Esophagus squamous epithelium (tissue), 5 donors: ENCODE data around the gene RTEL1. TPM values are rescaled to one million over a fixed set of nuclear protein-coding genes. Genes with fewer than 3 reads are reported as not detected.
A peak's percentile ranks its signal among the peaks of the same experiment; 100 is the strongest.

Source experiments
- DNase-seq: peaks from one replicate; lab custom pipeline; 2025; lab: John Stamatoyannopoulos, UW
- H3K27ac ChIP-seq, 4 donors: fragments of 200-600 bp; sonication (generic); one replicate each; pipeline ENCODE4 v1.5.1; 2016 to 2019; ENCODE audit warnings: mild to moderate bottlenecking in 1 of 4
- H3K27me3 ChIP-seq, 4 donors: fragments of 200-600 bp; sonication (generic); 1 replicate in 3 of 4; 2 replicates in 1 of 4; pipeline versions ENCODE4 v1.5.1 to v1.6.0; 2017 to 2021; ENCODE audit warnings: antibody characterized with exemption in 1 of 4
- H3K36me3 ChIP-seq, 3 donors: fragments of 200-600 bp; sonication (generic); one replicate each; pipeline ENCODE4 v1.5.1; 2016 to 2019
- H3K4me1 ChIP-seq, 3 donors: fragments of 200-600 bp; sonication (generic); one replicate each; pipeline ENCODE4 v1.5.1; 2017 to 2019
- H3K4me3 ChIP-seq, 4 donors: fragments of 200-600 bp; sonication (generic); 1 replicate in 3 of 4; 2 replicates in 1 of 4; pipeline ENCODE4 v1.5.1; 2016 to 2019; ENCODE audit warnings: mild to moderate bottlenecking in 2 of 4, moderate library complexity in 1 of 4
- H3K9me3 ChIP-seq, 3 donors: fragments of 200-600 bp; sonication (generic); one replicate each; pipeline ENCODE4 v1.5.1; 2016 to 2019
- POLR2A ChIP-seq, 4 donors: fragments of 450-650 bp; IDR thresholded peaks; one replicate each; pipeline ENCODE4 v1.6.1; 2017; ENCODE audit warnings: antibody characterized with exemption in 4 of 4, mild to moderate bottlenecking in 4 of 4, moderate library complexity in 3 of 4
- WGBS, 2 donors: methylation state at CpG; one replicate each; pipeline ENCODE4 v1.1.5; 2018; 5-methylcytosine and 5-hydroxymethylcytosine counted together
- intact Hi-C: fragments of 100-400 bp; cut with DNase I; formaldehyde crosslinking; loops from one replicate; pipeline ENCODE4 v1.15.0; 2022
- total RNA-seq, 4 donors: library from RNA; depleted of rRNA; stranded (reverse); fragments of >200 nt; gene quantifications; one replicate each; pipeline ENCODE4 v1.1.0, GENCODE V29; 2016
- TF ChIP-seq, protein P1 (sequence below), 6 experiments: fragments of 450-650 bp in 4 of 6; fragments of 200-600 bp in 2 of 6; sonication (generic) in 2 of 6; IDR thresholded peaks; one replicate each; pipeline ENCODE4 v1.5.1; 2016 to 2019; ENCODE audit warnings: antibody characterized with exemption in 6 of 6, mild to moderate bottlenecking in 4 of 6, moderate library complexity in 4 of 6
- donor health status: DM: yes; HTN: yes; CAD: no.

RTEL1 gene
- total RNA-seq, 4 donors from 2014 or later = 6.4 to 22.7 (median 12.8) TPM

DNA sequence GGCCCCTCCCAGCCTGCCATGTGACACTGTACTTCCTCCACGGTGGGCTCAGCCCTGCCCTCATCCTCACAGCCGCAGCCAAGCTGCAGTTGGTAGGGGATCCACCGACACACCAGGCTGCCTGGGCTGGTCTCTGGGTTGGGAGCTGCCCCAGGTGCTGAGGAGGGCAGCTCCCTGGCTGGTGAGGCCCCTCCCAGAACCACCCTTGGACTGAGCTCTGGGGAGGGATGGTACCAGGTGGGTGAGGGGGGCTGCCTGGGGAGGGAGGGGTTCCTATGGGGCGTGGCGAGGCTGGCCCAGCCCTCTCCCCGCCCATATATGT, 38.2 kb downstream of the RTEL1 start:
- TF ChIP-seq POLR2A (IDR thresholded peaks at IDR 0.05) = no peak
- TF ChIP-seq, protein P1, sequence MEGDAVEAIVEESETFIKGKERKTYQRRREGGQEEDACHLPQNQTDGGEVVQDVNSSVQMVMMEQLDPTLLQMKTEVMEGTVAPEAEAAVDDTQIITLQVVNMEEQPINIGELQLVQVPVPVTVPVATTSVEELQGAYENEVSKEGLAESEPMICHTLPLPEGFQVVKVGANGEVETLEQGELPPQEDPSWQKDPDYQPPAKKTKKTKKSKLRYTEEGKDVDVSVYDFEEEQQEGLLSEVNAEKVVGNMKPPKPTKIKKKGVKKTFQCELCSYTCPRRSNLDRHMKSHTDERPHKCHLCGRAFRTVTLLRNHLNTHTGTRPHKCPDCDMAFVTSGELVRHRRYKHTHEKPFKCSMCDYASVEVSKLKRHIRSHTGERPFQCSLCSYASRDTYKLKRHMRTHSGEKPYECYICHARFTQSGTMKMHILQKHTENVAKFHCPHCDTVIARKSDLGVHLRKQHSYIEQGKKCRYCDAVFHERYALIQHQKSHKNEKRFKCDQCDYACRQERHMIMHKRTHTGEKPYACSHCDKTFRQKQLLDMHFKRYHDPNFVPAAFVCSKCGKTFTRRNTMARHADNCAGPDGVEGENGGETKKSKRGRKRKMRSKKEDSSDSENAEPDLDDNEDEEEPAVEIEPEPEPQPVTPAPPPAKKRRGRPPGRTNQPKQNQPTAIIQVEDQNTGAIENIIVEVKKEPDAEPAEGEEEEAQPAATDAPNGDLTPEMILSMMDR (IDR thresholded peaks at IDR 0.05) = no peak
- DNase-seq = no peak
- peak overlapping the region in 3 of 4 donors; percentile 38 to 63 (median 49) for H3K27ac ChIP-seq
- peaks cover 32 to 77% (median 72%) of the 10 kb centered on the region in 3 donors for H3K4me1 ChIP-seq
- H3K36me3 ChIP-seq = peaks cover 0 to 11% (median 0%) of the 10 kb centered on the region in 3 donors
- intact Hi-C loops = no loop called here
- H3K9me3 ChIP-seq = no peaks in the 10 kb centered on the region
- no peaks in the 10 kb centered on the region for H3K27me3 ChIP-seq
- 0 to 20% methylated on average over 1 of the region's 6 CpGs for WGBS, 2 donors
- peak overlapping the region; percentile 9 to 59 (median 29) for H3K4me3 ChIP-seq

DNA sequence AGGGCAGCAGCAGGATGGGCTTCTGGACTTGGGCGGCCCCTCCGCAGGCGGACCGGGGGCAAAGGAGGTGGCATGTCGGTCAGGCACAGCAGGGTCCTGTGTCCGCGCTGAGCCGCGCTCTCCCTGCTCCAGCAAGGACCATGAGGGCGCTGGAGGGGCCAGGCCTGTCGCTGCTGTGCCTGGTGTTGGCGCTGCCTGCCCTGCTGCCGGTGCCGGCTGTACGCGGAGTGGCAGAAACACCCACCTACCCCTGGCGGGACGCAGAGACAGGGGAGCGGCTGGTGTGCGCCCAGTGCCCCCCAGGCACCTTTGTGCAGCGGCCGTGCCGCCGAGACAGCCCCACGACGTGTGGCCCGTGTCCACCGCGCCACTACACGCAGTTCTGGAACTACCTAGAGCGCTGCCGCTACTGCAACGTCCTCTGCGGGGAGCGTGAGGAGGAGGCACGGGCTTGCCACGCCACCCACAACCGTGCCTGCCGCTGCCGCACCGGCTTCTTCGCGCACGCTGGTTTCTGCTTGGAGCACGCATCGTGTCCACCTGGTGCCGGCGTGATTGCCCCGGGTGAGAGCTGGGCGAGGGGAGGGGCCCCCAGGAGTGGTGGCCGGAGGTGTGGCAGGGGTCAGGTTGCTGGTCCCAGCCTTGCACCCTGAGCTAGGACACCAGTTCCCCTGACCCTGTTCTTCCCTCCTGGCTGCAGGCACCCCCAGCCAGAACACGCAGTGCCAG, 38.7 kb downstream of the RTEL1 start, which contains the start of gene TNFRSF6B:
Gene TNFRSF6B, plus strand, starts transcription at position 25 of the 729 bp plus-strand sequence. Its CDS starts 116 bp downstream, at position 141.
- H3K27me3 ChIP-seq = no peaks in the 10 kb centered on the region
- DNase-seq = no peak
- no peaks in the 10 kb centered on the region for H3K9me3 ChIP-seq
- H3K4me3 ChIP-seq = peak within 1 kb of the TSS; percentile 9 to 59 (median 29)
- H3K27ac ChIP-seq = peak within 1 kb of the TSS; percentile 22 to 63 (median 44)
- intact Hi-C loops = no loop called here
- peaks cover 0 to 11% (median 0%) of the 10 kb centered on the region in 3 donors for H3K36me3 ChIP-seq
- H3K4me1 ChIP-seq = peaks cover 32 to 71% (median 67%) of the 10 kb centered on the region in 3 donors
- no CpG with 5 or more reads among the region's 52 CpGs for WGBS, 2 donors
- TF ChIP-seq, protein P1 (IDR thresholded peaks at IDR 0.05) = no peak
- TF ChIP-seq POLR2A (IDR thresholded peaks at IDR 0.05) = no peak

- Histone ChIP-seq H3K9me3 (no peaks in the 10 kb centered on the region), H3K27ac (peak overlapping the region in 2 of 4 donors; percentile 49 to 63), H3K4me1 (peaks cover 32 to 65% (median 62%) of the 10 kb centered on the region in 3 donors), H3K36me3 (peaks cover 0 to 11% (median 0%) of the 10 kb centered on the region in 3 donors), H3K4me3 (peak overlapping the region; percentile 9 to 59 (median 29)), H3K27me3 (no peaks in the 10 kb centered on the region)
- intact Hi-C loops = no loop called here
- DNase-seq = no peak
- WGBS, 2 donors = 66% methylated on average over 3 of the region's 7 CpGs; no CpG with 5 or more reads in 1 of the 2 donors
- TF ChIP-seq, protein P1 (IDR thresholded peaks at IDR 0.05) = no peak
- no peak for TF ChIP-seq POLR2A (IDR thresholded peaks at IDR 0.05)
Observed at GRCh38 chr20:63697357-63697867, 39.3 kb downstream of the RTEL1 start.

- WGBS, 2 donors = 71 to 83% methylated on average over 7 to 16 of the region's 40 CpGs
Observed at GRCh38 chr20:63697868-63698545, 39.9 kb downstream of the RTEL1 start.

More at GRCh38 chr20:63697868-63698545, 39.9 kb downstream of the RTEL1 start:
- no peak for TF ChIP-seq POLR2A (IDR thresholded peaks at IDR 0.05)
- TF ChIP-seq, protein P1 (IDR thresholded peaks at IDR 0.05) = no peak
- DNase-seq = no peak
- no peaks in the 10 kb centered on the region for H3K27me3 ChIP-seq
- H3K4me3 ChIP-seq = peak overlapping the region in 2 of 4 donors; percentile 43 to 59
- no peaks in the 10 kb centered on the region for H3K9me3 ChIP-seq
- peak overlapping the region in 2 of 4 donors; percentile 49 to 81 for H3K27ac ChIP-seq
- H3K36me3 ChIP-seq = peaks cover 0 to 17% (median 0%) of the 10 kb centered on the region in 3 donors
- H3K4me1 ChIP-seq = peaks cover 32 to 60% (median 58%) of the 10 kb centered on the region in 3 donors
- intact Hi-C loops = no loop called here
